IPS-NIHi11 (cell line): ENCODE results near the gene CD180.
"Not testable (repeated sequence)": the region's sequence is repeated elsewhere in the genome, so short reads cannot be mapped to it uniquely, and the experiment has no call there.

Experiments used
- DNase-seq: peaks from one replicate; pipeline ENCODE4 v3.0.0; 2012; ENCODE audit warnings: mixed read lengths, low spot score

The CD180 gene

DNA sequence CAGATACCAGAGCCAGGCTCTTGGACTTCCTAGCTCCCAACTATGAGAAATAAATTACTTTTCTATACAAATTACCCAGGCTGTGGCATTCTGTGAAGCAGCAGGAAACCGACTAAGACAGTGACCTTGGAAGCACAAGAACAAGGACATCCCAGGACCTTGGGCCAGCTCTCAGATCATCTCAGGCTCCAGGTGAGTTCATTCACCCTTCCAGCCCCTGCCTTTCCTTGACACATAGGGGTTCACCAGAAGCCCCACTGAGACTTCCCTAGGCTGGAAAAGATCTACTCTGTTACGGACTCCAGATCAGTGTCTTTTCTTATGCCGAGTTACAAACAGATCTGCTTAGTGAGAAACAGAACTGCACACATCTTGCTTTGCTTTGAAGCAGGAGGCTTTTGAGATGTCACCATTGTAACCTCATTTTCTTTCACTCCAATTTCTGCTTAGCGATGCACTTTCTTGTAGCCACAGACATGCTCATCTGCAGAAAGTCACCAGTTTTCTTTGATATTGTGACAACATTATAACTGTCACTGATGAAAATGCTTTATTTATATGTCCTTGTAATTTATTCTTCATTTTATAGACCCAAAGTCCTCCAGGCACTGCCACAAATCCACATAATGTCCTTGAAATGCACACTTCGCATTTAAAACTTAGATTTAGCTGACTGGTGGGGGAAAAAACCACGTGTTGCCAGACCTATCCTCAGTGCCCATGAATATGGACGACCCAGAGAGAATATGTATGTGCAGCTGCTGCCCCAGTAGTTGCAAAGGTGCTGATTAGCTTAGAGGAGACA lies 8.1 kb downstream of the CD180 start:
- DNase-seq, result no peak

DNA sequence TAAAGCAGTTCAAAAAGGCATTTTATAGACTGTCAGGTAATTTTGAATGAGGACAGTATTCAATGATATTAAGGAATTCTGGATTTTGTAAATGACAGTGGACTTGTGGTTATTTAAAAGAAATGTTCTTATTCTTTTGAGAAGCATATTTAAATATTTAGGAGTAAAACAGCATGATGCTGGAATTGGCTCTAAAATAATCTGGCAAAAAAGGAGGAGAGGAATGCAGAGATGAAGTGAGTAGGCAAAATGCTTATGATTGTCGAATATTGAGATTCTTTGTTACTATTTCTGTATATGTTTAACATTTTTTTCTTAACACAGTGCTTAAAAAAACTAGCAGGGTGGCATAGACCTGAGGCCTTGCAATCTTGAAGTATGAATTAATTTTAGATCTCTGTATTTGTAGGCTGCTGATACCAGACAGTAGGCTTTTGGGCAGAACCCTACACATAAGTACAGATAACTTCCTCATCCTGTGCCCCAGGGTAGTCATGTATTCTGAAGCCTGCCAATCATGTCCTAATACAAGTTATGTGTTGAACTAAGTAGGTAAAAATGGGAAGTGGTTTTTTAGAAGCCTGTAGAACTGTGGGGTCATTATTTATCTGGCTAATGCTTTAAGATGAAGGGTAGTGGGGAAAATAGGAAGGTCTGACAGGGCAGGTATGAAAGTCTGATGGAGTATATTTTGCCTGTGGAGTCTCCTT lies 9.4 kb downstream of the CD180 start:
- DNase-seq, result no peak

DNA sequence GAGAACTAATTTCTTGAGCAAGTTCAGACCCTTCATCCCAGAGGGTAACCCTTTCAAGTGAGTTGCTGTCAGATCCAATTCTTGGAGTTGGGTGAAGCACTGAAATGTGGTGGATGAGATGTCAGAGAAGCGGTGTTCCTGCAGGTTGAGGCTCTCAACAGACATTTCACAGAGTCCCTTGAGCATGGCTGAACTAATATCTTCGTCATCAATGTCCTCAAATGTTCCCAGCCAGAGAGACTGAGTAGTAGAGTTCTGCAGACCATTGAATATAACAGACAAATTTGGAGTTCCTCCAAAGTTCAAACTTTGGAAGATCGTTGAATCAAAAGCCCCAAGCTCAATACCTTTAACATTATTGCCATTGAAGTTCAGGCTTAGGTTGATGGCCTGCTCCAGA lies 12.7 kb downstream of the CD180 start:
- DNase-seq, result no peak

DNA sequence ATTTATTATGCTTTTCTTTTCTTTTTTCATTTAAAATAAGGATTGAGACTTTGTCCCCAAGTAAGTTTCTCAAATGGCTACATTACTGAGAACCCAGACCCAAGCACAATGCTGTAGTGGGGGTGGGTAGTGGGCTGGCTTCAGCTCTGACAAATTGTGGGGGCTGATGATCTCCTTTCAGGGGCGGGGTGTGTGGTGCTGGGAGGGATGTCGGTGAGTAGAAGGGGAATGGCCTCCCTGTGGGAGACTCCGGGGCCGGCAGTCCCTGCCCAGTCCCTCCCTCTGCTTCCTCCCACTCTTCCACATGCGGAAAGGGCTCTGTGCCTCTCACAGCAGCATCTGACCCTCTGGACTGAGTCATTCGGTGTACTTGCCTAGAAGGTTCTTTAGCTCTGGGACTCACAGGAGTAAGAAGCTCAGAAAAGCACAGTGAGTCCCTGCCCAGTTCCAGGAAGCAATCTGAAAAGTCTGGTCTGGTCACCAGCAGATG lies 14.3 kb downstream of the CD180 start:
- peak; percentile 70 for DNase-seq

DNA sequence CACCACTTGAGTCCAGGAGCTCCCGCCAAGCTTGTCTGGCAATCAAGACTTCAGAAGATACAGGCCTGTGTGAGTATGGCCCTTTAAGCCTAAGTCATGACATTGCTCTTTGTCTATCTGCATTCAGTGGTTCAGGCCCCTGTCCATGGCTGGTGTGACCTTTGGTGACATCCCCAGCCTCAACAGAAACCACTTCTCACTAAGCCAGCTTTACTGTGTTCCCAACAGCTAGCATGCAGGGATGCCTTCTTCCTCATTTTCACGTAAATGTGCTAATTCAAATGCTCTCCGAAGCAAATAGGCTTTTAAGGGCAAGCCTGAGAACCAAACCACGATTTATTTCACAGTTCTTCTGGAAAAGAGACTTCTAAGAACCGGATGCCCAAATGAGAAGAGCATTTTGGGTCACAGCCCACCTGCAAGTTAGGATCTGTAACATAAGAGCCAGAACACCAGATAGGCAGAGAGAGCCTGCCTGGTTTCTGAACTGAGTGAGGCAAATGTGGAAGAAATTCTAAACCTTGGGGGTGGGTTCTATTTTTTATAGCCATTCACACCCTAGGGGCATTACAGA lies 14.9 kb downstream of the CD180 start:
- no peak for DNase-seq

DNA sequence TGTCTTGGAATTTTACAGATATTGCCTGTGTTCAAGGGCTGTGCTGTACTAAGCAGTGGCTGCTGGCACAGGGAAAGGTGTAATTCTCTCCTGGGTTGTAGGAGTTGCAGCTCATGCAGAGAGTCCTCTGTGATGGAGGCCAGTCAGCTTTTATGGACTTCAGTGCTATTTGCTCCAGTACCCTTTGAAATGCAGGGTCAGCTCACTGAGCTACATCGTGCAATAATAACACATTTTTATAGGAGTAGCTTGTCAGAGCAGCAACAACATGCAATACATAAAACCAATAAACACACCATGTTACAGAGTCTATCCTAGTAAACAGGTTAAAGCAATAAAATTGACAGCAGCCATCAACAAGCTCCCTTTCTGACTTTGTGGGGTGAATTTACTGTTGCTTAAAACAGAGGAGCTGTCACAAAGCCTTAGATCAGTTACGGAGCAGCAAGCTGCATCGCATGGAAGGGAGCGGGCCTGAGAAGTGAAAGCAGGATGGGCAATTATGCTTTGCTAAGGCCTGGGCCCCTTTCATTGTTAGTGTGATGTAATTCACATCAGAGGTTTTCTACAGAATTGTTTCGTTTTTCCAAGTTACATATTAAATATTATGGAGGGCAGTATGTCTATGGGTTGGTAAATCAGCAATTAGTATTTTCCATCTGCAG lies 16.8 kb downstream of the CD180 start:
- no peak for DNase-seq

DNA sequence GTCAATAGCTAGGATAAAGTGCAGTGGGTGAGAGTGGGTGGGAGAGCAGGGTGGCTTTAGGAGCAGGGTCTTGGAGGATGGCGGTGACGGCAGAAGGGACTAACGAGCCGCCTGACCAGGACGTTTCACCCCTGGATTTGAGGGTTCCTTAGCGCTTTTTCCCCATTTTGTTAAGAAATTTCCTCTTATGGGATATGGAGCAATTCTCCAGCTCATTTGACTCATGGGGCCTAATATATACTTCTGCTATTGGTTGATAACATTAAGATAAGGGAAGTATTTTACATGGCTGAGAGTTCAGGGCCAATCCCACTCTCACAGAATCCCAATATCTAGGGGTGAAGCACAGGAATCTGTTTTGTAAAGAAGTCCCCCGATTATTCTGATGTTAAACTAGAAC lies 17.6 kb downstream of the CD180 start:
- no peak for DNase-seq

DNA sequence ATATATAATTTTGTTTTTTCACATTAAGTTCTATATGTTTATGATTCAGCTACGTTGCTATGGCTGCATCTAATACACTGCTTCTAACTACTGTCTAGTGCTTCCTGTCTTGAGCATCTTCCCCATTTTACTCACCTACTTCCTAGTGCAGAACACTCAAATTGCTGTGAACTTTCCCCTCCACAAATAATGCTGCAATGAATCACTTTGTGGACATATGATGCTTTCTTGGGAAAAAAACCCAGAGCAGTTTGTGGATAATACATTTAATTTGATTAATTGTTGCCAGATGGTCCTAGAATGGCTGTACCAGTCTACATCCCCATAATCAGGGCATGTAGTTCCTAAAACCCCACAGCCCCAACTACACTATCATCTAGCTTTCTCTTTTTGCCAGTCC lies 18.5 kb downstream of the CD180 start:
- no peak for DNase-seq

DNA sequence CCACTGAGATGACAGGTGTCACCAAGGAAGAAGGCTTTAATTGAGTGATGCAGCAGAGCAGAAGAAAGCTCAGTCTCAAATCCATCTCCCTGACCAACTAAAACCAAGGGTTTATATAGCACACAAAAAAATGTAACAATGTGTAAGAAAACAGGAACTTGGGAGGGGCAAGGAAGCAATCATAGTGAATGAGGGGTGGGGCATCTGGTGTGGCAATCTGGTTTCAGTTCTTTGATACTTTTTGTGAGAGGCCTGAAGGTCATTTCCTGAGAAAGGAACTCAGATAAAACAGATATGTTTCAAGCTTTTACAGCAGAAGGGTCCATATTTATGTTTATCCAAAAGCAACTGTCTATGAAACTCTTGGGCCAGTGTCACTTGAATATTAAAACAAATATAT lies 19.7 kb downstream of the CD180 start:
- DNase-seq, result no peak

DNA sequence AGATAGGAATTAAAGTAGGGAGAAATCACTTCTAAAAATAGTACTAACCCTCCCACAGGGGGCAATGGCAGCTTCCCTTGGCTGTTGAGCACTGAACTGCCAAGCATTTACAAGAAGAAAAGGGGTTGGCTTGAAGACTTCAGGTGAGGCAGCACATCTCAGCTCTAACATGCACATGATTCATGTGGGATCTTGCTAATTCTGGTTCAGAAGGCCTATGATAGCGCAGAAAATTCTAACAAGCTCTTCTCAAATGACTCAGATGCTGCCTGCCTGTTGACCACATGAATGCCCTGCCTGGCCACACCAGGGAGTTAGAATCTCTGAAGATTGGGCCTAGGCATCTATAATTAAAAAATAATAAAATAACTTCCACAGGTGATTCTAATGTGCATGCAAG lies 22.6 kb downstream of the CD180 start:
- no peak for DNase-seq

DNA sequence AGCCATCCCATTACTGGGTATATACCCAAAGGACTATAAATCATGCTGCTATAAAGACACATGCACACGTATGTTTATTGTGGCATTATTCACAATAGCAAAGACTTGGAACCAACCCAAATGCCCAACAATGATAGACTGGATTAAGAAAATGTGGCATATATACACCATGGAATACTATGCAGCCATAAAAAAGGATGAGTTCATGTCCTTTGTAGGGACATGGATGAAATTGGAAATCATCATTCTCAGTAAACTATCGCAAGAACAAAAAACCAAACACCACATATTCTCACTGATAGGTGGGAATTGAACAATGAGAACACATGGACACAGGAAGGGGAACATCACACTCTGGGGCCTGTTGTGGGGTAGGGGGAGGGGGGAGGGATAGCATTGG lies 23.2 kb downstream of the CD180 start:
- not testable (repeated sequence) for DNase-seq

DNA sequence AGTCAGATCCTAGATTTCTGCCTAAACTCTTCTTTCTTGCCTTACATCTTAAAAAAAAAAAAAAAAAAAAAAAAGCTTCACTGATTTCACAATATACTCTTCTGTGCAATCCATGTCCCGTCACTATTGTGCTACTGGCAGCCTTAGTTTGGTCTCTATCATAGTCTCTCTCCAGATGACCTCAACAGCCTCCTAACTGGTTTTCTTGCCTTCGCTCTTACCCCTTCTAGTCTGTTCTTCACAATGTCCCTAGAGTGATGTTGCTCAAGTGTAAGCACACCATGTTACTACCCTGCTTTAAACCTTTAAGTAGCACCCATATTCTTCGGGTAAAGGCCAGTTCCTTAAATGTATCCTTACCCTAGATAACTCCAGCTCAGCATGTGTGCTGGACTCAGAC lies 25.8 kb downstream of the CD180 start:
- DNase-seq, result no peak

DNA sequence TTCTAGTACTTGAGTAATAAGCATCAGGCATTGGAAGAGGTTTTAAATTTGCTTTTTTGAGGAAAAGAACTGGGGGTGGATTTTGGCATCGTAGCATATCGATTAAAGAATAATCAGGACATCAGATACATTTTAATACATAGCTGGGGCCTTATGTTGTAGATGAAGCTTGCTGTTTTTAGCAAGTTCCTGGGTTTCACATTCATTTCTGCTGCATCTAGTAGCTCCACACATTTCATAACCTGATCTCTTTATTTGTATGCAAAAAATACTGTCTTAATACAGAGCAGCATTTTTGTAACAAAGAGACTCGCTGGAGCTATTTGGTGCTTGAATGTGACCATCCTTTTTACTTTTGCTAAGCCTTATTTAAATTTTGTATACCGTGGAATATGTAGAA lies 28.5 kb downstream of the CD180 start:
- DNase-seq, result no peak

DNA sequence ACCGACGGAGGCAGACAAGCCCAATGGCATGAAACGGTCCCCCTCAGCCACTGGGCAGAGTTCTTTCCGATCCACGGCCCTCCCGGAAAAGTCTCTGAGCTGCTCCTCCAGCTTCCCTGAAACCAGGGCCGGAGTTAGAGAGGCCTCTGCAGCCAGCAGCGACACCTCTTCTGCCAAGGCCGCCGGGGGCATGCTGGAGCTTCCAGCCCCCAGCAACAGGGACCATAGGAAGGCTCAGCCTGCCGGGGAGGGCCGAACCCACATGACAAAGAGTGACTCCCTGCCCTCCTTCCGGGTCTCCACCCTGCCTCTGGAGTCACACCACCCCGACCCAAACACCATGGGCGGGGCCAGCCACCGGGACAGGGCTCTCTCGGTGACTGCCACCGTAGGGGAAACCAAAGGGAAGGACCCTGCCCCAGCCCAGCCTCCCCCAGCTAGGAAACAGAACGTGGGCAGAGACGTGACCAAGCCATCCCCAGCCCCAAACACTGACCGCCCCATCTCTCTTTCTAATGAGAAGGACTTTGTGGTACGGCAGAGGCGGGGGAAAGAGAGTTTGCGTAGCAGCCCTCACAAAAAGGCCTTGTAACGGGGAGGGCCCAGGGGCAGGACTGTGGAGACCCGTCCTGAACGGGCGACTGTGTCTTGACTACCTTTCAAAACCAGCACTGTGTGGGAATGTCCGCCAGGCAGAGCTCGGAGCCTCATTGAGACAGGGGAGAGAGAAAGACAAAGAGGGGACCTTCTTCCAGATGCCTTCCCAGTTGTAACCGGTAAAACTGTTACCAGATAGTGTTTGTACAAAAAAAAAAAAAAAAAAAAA lies 29.9 kb downstream of the CD180 start:
- DNase-seq, result peak; percentile 20

DNA sequence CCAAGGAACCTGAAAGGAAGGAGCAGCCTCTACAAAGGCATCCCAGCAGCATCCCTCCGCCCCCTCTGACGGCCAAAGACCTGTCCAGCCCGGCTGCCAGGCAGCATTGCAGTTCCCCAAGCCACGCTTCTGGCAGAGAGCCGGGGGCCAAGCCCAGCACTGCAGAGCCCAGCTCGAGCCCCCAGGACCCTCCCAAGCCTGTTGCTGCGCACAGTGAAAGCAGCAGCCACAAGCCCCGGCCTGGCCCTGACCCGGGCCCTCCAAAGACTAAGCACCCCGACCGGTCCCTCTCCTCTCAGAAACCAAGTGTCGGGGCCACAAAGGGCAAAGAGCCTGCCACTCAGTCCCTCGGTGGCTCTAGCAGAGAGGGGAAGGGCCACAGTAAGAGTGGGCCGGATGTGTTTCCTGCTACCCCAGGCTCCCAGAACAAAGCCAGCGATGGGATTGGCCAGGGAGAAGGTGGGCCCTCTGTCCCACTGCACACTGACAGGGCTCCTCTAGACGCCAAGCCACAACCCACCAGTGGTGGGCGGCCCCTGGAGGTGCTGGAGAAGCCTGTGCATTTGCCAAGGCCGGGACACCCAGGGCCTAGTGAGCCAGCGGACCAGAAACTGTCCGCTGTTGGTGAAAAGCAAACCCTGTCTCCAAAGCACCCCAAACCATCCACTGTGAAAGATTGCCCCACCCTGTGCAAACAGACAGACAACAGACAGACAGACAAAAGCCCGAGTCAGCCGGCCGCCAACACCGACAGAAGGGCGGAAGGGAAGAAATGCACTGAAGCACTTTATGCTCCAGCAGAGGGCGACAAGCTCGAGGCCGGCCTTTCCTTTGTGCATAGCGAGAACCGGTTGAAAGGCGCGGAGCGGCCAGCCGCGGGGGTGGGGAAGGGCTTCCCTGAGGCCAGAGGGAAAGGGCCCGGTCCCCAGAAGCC lies 30.8 kb downstream of the CD180 start:
- peak; percentile 83 for DNase-seq

DNA sequence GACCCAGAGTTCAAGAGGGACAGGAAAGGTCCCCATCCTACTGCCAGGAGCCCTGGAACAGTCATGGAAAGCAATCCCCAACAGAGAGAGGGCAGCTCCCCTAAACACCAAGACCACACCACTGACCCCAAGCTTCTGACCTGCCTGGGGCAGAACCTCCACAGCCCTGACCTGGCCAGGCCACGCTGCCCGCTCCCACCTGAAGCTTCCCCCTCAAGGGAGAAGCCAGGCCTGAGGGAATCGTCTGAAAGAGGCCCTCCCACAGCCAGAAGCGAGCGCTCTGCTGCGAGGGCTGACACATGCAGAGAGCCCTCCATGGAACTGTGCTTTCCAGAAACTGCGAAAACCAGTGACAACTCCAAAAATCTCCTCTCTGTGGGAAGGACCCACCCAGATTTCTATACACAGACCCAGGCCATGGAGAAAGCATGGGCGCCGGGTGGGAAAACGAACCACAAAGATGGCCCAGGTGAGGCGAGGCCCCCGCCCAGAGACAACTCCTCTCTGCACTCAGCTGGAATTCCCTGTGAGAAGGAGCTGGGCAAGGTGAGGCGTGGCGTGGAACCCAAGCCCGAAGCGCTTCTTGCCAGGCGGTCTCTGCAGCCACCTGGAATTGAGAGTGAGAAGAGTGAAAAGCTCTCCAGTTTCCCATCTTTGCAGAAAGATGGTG lies 31.6 kb downstream of the CD180 start:
- no peak for DNase-seq

DNA sequence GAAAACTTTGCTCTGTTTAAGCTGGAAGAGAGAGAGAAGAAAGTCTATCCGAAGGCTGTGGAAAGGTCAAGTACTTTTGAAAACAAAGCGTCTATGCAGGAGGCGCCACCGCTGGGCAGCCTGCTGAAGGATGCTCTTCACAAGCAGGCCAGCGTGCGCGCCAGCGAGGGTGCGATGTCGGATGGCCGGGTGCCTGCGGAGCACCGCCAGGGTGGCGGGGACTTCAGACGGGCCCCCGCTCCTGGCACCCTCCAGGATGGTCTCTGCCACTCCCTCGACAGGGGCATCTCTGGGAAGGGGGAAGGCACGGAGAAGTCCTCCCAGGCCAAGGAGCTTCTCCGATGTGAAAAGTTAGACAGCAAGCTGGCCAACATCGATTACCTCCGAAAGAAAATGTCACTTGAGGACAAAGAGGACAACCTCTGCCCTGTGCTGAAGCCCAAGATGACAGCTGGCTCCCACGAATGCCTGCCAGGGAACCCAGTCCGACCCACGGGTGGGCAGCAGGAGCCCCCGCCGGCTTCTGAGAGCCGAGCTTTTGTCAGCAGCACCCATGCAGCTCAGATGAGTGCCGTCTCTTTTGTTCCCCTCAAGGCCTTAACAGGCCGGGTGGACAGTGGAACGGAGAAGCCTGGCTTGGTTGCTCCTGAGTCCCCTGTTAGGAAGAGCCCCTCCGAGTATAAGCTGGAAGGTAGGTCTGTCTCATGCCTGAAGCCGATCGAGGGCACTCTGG lies 32.6 kb downstream of the CD180 start:
- DNase-seq, result no peak

DNA sequence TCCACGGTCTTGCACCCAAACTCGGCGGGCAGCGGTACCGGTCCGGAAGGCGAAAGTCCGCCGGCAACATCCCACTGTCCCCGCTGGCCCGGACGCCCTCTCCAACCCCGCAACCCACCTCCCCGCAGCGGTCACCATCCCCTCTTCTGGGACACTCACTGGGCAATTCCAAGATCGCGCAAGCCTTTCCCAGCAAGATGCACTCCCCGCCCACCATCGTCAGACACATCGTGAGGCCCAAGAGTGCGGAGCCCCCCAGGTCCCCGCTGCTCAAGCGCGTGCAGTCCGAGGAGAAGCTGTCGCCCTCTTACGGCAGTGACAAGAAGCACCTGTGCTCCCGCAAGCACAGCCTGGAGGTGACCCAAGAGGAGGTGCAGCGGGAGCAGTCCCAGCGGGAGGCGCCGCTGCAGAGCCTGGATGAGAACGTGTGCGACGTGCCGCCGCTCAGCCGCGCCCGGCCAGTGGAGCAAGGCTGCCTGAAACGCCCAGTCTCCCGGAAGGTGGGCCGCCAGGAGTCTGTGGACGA lies 33.3 kb downstream of the CD180 start:
- no peak for DNase-seq

DNA sequence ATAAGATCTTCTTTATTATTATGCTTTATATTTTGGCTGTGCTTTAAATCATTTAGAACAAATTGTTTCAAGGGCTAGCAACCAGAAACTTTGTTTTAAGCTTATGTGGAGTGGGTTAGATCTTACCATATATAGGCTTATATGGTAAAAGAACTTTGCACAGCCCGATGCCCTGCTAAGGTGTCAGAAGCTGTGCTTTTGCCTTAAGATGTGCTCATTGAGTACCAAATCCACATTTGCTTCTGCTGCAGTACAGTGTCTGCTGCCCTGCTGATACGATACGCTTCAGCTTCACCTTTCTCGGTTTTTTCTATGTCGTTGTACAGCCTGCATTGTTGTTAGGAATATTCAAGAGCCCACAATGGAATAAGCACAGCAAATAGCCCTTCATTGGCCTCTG lies 34.8 kb downstream of the CD180 start:
- no peak for DNase-seq
